Loucy (cell line): ENCODE results near the gene TMEM54.

ENCODE experiments used
- H2AFZ ChIP-seq: fragments of 200-600 bp; sonication (generic); 2 replicates; pipeline ENCODE4 v1.6.0; 2016; ENCODE audit warnings: antibody characterized with exemption, mild to moderate bottlenecking, low read length, moderate library complexity
- H3F3A ChIP-seq: fragments of 200-600 bp; 2 replicates; pipeline ENCODE4 v1.6.0; 2016; ENCODE audit warnings: antibody characterized with exemption, low read depth, mild to moderate bottlenecking
- H3K27me3 ChIP-seq: fragments of 200-600 bp; sonication (generic); 2 replicates; pipeline ENCODE4 v1.6.1; 2014; ENCODE audit warnings: low read length, mild to moderate bottlenecking; ENCODE audit not compliant: insufficient read depth, poor library complexity, severe bottlenecking
- H3K36me3 ChIP-seq: fragments of 200-600 bp; sonication (generic); 2 replicates; pipeline ENCODE4 v1.6.1; 2016; ENCODE audit warnings: low read length; ENCODE audit not compliant: insufficient read depth
- H3K4me1 ChIP-seq: fragments of 200-600 bp; sonication (generic); 2 replicates; pipeline ENCODE4 v1.5.1; 2014; ENCODE audit warnings: low read length, mild to moderate bottlenecking; ENCODE audit not compliant: insufficient read depth, poor library complexity, severe bottlenecking
- H3K4me2 ChIP-seq: fragments of 200-600 bp; sonication (generic); 2 replicates; pipeline ENCODE4 v1.6.0; 2014; ENCODE audit warnings: antibody characterized with exemption, low read length, low read depth, mild to moderate bottlenecking; ENCODE audit not compliant: poor library complexity, severe bottlenecking
- H3K4me3 ChIP-seq: fragments of 200-600 bp; sonication (generic); 2 replicates; pipeline ENCODE4 v1.5.1; 2014; ENCODE audit warnings: low read length, mild to moderate bottlenecking, mixed read lengths; ENCODE audit not compliant: poor library complexity, severe bottlenecking
- H3K79me2 ChIP-seq: fragments of 200-600 bp; sonication (generic); 2 replicates; pipeline ENCODE4 v1.6.1; 2014; ENCODE audit warnings: low read length; ENCODE audit not compliant: insufficient read depth
- H3K9ac ChIP-seq: fragments of 200-600 bp; sonication (generic); 2 replicates; pipeline ENCODE4 v1.6.0; 2014; ENCODE audit warnings: mild to moderate bottlenecking, low read depth, low read length, moderate library complexity; ENCODE audit not compliant: poor library complexity, severe bottlenecking
- H3K9me2 ChIP-seq: fragments of 200-600 bp; sonication (generic); replicated peaks from 2 replicates; pipeline ENCODE4 v1.6.1; 2016; ENCODE audit warnings: low read depth, low read length, mixed read lengths
- H3K9me3 ChIP-seq: fragments of 200-600 bp; sonication (generic); 2 replicates; pipeline ENCODE4 v1.6.1; 2014; ENCODE audit warnings: mild to moderate bottlenecking, antibody characterized with exemption, low read length, low read depth; ENCODE audit not compliant: insufficient read depth
- H4K20me1 ChIP-seq: fragments of 200-600 bp; sonication (generic); 2 replicates; pipeline ENCODE4 v1.6.0; 2014; ENCODE audit warnings: antibody characterized with exemption, low read length, mild to moderate bottlenecking; ENCODE audit not compliant: insufficient read depth, poor library complexity, severe bottlenecking
- EZH2phosphoT487 ChIP-seq: fragments of 200-600 bp; IDR thresholded peaks from 2 replicates; pipeline ENCODE4 v1.6.1; 2018; ENCODE audit warnings: antibody characterized with exemption, mild to moderate bottlenecking, moderate library complexity, borderline replicate concordance
- TF ChIP-seq, protein P1 (sequence below): fragments of 200-600 bp; sonication (generic); conservative IDR thresholded peaks from 2 replicates; pipeline ENCODE4 v1.5.1; 2014; ENCODE audit warnings: mild to moderate bottlenecking, antibody characterized with exemption, low read length

Gene TMEM54

DNA sequence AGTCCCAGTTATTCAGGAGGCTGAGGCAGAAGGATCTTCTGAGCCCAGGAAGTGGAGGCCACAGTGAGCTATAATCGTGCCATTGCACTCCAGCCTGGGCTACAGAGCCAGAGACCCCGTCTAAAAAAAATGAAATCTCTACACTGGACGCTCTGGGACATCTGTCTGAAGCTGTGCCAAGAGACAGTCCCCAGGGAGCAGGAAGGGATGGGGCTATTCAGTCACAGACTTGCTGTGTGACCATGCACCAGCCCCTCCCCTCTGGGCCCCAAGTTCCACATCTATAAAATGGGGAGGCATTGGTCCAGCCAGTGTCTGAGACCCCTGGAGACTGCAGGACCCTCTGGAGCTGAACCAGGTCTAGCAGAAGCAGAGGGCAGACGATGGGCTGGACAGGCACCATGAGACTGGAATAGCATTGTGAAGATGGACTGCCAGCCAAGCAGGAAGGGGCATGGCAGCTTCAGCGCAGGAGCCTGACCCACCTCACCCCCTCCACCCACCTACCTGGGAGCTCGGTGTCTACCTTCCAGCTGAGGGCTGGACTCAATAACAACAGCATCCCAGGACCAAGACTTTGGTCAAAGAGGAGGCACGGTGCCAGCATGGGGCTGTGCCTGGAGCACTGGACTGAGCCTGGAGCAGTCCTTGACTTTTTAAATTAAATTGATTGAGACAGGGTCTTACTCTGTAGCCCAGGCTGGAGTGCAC lies 1.4 kb downstream of the TMEM54 start:
- Histone ChIP-seq H2AFZ (no peak overlapping the region), H3K79me2 (no peaks in the 10 kb centered on the region), H3K9me3 (no peaks in the 10 kb centered on the region), H3K4me2 (no peak overlapping the region), H3F3A (no peaks in the 10 kb centered on the region), H4K20me1 (no peaks in the 10 kb centered on the region), H3K9ac (no peak overlapping the region), H3K27me3 (peaks cover 29% of the 10 kb centered on the region), H3K4me3 (no peak overlapping the region), H3K36me3 (no peaks in the 10 kb centered on the region), H3K9me2 (no peaks in the 10 kb centered on the region), H3K4me1 (no peaks in the 10 kb centered on the region)
- TF ChIP-seq, protein P1, sequence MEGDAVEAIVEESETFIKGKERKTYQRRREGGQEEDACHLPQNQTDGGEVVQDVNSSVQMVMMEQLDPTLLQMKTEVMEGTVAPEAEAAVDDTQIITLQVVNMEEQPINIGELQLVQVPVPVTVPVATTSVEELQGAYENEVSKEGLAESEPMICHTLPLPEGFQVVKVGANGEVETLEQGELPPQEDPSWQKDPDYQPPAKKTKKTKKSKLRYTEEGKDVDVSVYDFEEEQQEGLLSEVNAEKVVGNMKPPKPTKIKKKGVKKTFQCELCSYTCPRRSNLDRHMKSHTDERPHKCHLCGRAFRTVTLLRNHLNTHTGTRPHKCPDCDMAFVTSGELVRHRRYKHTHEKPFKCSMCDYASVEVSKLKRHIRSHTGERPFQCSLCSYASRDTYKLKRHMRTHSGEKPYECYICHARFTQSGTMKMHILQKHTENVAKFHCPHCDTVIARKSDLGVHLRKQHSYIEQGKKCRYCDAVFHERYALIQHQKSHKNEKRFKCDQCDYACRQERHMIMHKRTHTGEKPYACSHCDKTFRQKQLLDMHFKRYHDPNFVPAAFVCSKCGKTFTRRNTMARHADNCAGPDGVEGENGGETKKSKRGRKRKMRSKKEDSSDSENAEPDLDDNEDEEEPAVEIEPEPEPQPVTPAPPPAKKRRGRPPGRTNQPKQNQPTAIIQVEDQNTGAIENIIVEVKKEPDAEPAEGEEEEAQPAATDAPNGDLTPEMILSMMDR: no peak
- TF ChIP-seq EZH2phosphoT487: no peak

DNA sequence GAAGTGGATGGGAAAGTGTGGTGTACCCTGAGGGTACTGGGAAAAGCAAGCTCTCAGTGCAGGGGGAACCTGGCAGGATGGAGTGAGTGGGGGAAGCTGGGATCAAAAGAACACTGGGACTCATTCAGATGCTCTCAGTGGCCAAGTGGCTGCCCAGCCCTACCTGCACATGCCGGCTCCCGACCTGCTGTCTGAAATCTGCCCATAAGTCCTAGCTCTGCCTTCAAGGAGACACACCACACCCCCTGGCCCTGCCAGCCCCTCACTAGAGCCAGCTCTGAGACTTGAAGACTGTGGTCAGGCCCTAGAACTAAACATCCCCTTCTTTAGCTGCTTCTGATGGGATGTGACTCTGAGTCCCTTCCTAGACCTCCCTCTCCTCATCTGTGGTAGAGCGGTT lies 2.2 kb downstream of the TMEM54 start:
- Histone ChIP-seq H3K27me3 (peaks cover 29% of the 10 kb centered on the region), H3K9me2 (no peaks in the 10 kb centered on the region), H3K36me3 (no peaks in the 10 kb centered on the region), H3K79me2 (no peaks in the 10 kb centered on the region), H3K9ac (no peak overlapping the region), H3K4me1 (no peaks in the 10 kb centered on the region), H3K9me3 (no peaks in the 10 kb centered on the region), H3K4me3 (no peak overlapping the region), H3K4me2 (no peak overlapping the region), H3F3A (no peaks in the 10 kb centered on the region), H2AFZ (no peak overlapping the region), H4K20me1 (no peaks in the 10 kb centered on the region)
- TF ChIP-seq, protein P1: no peak
- TF ChIP-seq EZH2phosphoT487: no peak

DNA sequence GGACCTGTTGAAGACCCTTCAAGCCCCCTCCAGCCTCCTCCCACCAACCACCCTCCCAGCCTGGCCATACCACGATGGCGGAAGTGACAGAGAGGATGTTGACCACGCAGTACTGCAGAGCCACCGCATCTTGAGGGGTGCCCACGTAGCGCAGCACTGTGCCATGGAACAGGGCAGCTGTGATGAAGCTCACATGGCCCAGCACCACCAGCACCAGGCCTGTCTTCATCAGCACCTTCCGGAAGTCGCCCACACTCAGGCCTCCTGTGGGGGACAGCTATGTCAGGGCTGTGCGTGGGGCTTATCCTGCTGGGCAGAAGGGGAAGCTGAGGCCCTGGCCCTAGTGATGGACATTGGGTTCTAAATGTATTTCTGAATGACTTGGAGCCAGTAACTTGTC lies 3.1 kb downstream of the TMEM54 start:
- H3K4me3 ChIP-seq: no peak overlapping the region
- no peaks in the 10 kb centered on the region for H3F3A ChIP-seq
- H4K20me1 ChIP-seq: no peaks in the 10 kb centered on the region
- H3K9me2 ChIP-seq: no peaks in the 10 kb centered on the region
- H3K9me3 ChIP-seq: no peaks in the 10 kb centered on the region
- TF ChIP-seq EZH2phosphoT487: no peak
- TF ChIP-seq, protein P1: no peak
- no peak overlapping the region for H3K4me2 ChIP-seq
- no peak overlapping the region for H2AFZ ChIP-seq
- no peak overlapping the region for H3K9ac ChIP-seq
- no peaks in the 10 kb centered on the region for H3K79me2 ChIP-seq
- no peaks in the 10 kb centered on the region for H3K36me3 ChIP-seq
- peaks cover 29% of the 10 kb centered on the region for H3K27me3 ChIP-seq
- no peaks in the 10 kb centered on the region for H3K4me1 ChIP-seq
